ENCODE results near the gene KDM1A. TPM values are rescaled to one million over a fixed set of nuclear protein-coding genes. Genes with fewer than 3 reads are reported as not detected.
A peak's percentile ranks its signal among the peaks of the same experiment; 100 is the strongest.

KDM1A gene
- polyA plus RNA-seq (2011; rRNA removed) (71.8 and 80.3 TPM in 2 replicates), polyA plus RNA-seq (2017; fragmentation: RNase III; extraction: RNeasy Plus Mini Kit Qiagen cat#74134 plus additional on column Dnase treatment) (63.7 to 67.6 TPM (median 66.4 TPM) in 3 replicates), polyA minus RNA-seq (2011; rRNA and poly(A)+ RNA removed) (81.8 and 87.9 TPM in 2 replicates)
- 58.9 and 65.8 TPM in 2 replicates for polyA plus RNA-seq (2012; cell fraction: cytosol; rRNA removed)
- 58.4 and 107 TPM in 2 replicates for polyA plus RNA-seq (2012; cell fraction: nucleus; rRNA removed)

DNA sequence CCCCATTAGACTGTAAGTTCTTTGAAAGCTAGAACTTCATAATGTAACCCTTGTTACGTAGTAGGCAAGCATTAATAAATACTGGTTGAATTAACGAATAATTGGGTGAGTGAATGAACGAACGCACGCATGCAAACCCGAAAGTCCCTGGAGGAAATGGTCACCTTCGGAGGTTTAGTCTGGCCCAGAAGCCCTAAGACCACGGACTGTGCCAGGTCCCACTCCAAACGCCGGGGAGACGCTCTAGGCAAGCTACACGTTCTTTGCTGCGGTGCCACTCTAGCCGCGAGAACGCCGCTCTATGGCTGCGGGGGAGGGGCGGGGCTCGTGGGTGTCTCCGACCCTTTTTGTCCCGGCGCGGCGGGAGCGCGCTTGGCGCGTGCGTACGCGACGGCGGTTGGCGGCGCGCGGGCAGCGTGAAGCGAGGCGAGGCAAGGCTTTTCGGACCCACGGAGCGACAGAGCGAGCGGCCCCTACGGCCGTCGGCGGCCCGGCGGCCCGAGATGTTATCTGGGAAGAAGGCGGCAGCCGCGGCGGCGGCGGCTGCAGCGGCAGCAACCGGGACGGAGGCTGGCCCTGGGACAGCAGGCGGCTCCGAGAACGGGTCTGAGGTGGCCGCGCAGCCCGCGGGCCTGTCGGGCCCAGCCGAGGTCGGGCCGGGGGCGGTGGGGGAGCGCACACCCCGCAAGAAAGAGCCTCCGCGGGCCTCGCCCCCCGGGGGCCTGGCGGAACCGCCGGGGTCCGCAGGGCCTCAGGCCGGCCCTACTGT, at the start of gene KDM1A:
Gene KDM1A (plus strand): TSS at position 375 of the 769 bp plus-strand sequence. CDS start 129 bp downstream, at position 504.
- CTCF ChIA-PET = interaction anchor here (1.0 kb wide), 1 partner anchor 42 kb away, joined by 4 read pairs; no protein-coding TSS in a partner anchor
- POLR2A ChIA-PET = interaction anchor here (0.5 to 1.5 kb wide), 3 partner anchors 9 to 162 kb away, joined by 3 to 8 read pairs (median 4); no protein-coding TSS in a partner anchor
- TF ChIP-seq GATA3 (IDR thresholded peaks at IDR 0.05; ENCODE audit: borderline replicate concordance) (no peak; the same call in 1 of the 2 replicates), KDM1A (IDR thresholded peaks at IDR 0.05; ENCODE audit: low read depth) (no peak), HOXB13 (CRISPR knock-in tag; IDR thresholded peaks at IDR 0.05; ENCODE audit: low read depth) (no peak), EHMT2 (IDR thresholded peaks at IDR 0.05; ENCODE audit: low read depth) (no peak), TP53 (CRISPR knock-in tag; IDR thresholded peaks at IDR 0.05) (no peak), CHD2 (IDR thresholded peaks at IDR 0.05; ENCODE audit: low read length, partially characterized antibody) (no peak), MAZ (IDR thresholded peaks at IDR 0.05; ENCODE audit: borderline replicate concordance, low read depth, low read length) (no peak), FOSL2 (IDR thresholded peaks at IDR 0.05) (no peak), FOSL2 (CRISPR knock-in tag; IDR thresholded peaks at IDR 0.05) (no peak), HMGXB4 (CRISPR knock-in tag; IDR thresholded peaks at IDR 0.05; ENCODE audit: borderline replicate concordance) (no peak), RARB (CRISPR knock-in tag; IDR thresholded peaks at IDR 0.05) (no peak), ELK1 (IDR thresholded peaks at IDR 0.05; ENCODE audit: low read depth, low read length) (no peak), MYC (IDR thresholded peaks at IDR 0.05; ENCODE audit: borderline replicate concordance, low read length) (peak; percentile 76), NR3C1 (IDR thresholded peaks at IDR 0.05) (no peak), HDAC2 (IDR thresholded peaks at IDR 0.05) (no peak), EP300 (IDR thresholded peaks at IDR 0.05) (no peak), EHF (CRISPR knock-in tag; IDR thresholded peaks at IDR 0.05) (no peak), SREBF2 (IDR thresholded peaks at IDR 0.05) (no peak), HOXB5 (CRISPR knock-in tag; IDR thresholded peaks at IDR 0.05) (no peak), RCOR1 (IDR thresholded peaks at IDR 0.05; ENCODE audit: low read depth, low read length) (no peak), PHF8 (IDR thresholded peaks at IDR 0.05; ENCODE audit: borderline replicate concordance, low read depth) (peak; percentile 58), BHLHE40 (IDR thresholded peaks at IDR 0.05; ENCODE audit: low read depth, low read length) (no peak), KDM5A (IDR thresholded peaks at IDR 0.05) (no peak), POLR2A (IDR thresholded peaks at IDR 0.05; ENCODE audit: low read length) (peak; percentile 62), HOXA7 (CRISPR knock-in tag; IDR thresholded peaks at IDR 0.05) (no peak), CBX2 (IDR thresholded peaks at IDR 0.05; ENCODE audit: borderline replicate concordance, low read depth) (no peak), ESRRA (IDR thresholded peaks at IDR 0.05; ENCODE audit: borderline replicate concordance, low read length) (no peak), CHD4 (IDR thresholded peaks at IDR 0.05; ENCODE audit: borderline replicate concordance) (no peak), ZNF302 (CRISPR knock-in tag; IDR thresholded peaks at IDR 0.05) (no peak)
- TF ChIP-seq, protein P1, sequence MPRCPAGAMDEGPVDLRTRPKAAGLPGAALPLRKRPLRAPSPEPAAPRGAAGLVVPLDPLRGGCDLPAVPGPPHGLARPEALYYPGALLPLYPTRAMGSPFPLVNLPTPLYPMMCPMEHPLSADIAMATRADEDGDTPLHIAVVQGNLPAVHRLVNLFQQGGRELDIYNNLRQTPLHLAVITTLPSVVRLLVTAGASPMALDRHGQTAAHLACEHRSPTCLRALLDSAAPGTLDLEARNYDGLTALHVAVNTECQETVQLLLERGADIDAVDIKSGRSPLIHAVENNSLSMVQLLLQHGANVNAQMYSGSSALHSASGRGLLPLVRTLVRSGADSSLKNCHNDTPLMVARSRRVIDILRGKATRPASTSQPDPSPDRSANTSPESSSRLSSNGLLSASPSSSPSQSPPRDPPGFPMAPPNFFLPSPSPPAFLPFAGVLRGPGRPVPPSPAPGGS (IDR thresholded peaks at IDR 0.05) = peak; percentile 84; the same call in 2 of the 3 replicates
- TF ChIP-seq, protein P2, sequence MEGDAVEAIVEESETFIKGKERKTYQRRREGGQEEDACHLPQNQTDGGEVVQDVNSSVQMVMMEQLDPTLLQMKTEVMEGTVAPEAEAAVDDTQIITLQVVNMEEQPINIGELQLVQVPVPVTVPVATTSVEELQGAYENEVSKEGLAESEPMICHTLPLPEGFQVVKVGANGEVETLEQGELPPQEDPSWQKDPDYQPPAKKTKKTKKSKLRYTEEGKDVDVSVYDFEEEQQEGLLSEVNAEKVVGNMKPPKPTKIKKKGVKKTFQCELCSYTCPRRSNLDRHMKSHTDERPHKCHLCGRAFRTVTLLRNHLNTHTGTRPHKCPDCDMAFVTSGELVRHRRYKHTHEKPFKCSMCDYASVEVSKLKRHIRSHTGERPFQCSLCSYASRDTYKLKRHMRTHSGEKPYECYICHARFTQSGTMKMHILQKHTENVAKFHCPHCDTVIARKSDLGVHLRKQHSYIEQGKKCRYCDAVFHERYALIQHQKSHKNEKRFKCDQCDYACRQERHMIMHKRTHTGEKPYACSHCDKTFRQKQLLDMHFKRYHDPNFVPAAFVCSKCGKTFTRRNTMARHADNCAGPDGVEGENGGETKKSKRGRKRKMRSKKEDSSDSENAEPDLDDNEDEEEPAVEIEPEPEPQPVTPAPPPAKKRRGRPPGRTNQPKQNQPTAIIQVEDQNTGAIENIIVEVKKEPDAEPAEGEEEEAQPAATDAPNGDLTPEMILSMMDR (IDR thresholded peaks at IDR 0.05) = no peak
- TF ChIP-seq, protein P3, sequence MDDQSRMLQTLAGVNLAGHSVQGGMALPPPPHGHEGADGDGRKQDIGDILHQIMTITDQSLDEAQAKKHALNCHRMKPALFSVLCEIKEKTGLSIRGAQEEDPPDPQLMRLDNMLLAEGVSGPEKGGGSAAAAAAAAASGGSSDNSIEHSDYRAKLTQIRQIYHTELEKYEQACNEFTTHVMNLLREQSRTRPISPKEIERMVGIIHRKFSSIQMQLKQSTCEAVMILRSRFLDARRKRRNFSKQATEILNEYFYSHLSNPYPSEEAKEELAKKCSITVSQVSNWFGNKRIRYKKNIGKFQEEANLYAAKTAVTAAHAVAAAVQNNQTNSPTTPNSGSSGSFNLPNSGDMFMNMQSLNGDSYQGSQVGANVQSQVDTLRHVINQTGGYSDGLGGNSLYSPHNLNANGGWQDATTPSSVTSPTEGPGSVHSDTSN (IDR thresholded peaks at IDR 0.05) = peak; percentile 41; the same call in 1 of the 2 replicates
- TF ChIP-seq, protein P4, sequence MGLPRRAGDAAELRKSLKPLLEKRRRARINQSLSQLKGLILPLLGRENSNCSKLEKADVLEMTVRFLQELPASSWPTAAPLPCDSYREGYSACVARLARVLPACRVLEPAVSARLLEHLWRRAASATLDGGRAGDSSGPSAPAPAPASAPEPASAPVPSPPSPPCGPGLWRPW (IDR thresholded peaks at IDR 0.05) = no peak
- TF ChIP-seq, protein P5, sequence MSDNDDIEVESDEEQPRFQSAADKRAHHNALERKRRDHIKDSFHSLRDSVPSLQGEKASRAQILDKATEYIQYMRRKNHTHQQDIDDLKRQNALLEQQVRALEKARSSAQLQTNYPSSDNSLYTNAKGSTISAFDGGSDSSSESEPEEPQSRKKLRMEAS (IDR thresholded peaks at IDR 0.05) = peak; percentile 94

More for the DNA sequence above, at the start of gene KDM1A:
- Histone ChIP-seq H3K4me2 (peak within 1 kb of the TSS; percentile 98), H3K9me3 (0 out of 3 replicates have a peak, but pooled peaks cover 2% of the 10 kb centered on the region), H3K27ac (peak within 1 kb of the TSS; percentile 92 to 97), H3K4me3 (peak within 1 kb of the TSS; percentile 75), H3K4me1 (no peaks in the 10 kb centered on the region; the same call in 2 of the 3 replicates)
- ATAC-seq (peak; percentile 99), DNase-seq (ENCODE audit: low read depth in 1 of 2, low spot score in 1 of 2) (peak; percentile 86 to 97), FAIRE-seq (no peak)
- WGBS (ENCODE audit: missing lambda C conversion rate) = 2% methylated on average over 32 of the region's 85 CpGs

All from A549 (cell line).